Stimulated activated CD8-positive, alpha-beta memory T cell treated with anti-CD3 and anti-CD28 coated beads, Interleukin-4, amount 100 ng/mL, for 1 hour (primary cell): ENCODE results near the gene GABRA5.
"Not testable (repeated sequence)": the region's sequence is repeated elsewhere in the genome, so short reads cannot be mapped to it uniquely, and the experiment has no call there.

ENCODE experiments used
- DNase-seq, 2 donors: peaks; one replicate each; pipeline ENCODE4 v3.0.0-alpha.2; 2020; ENCODE audit warnings: low read depth in 2 of 2, low spot score in 1 of 2

Gene GABRA5

DNA sequence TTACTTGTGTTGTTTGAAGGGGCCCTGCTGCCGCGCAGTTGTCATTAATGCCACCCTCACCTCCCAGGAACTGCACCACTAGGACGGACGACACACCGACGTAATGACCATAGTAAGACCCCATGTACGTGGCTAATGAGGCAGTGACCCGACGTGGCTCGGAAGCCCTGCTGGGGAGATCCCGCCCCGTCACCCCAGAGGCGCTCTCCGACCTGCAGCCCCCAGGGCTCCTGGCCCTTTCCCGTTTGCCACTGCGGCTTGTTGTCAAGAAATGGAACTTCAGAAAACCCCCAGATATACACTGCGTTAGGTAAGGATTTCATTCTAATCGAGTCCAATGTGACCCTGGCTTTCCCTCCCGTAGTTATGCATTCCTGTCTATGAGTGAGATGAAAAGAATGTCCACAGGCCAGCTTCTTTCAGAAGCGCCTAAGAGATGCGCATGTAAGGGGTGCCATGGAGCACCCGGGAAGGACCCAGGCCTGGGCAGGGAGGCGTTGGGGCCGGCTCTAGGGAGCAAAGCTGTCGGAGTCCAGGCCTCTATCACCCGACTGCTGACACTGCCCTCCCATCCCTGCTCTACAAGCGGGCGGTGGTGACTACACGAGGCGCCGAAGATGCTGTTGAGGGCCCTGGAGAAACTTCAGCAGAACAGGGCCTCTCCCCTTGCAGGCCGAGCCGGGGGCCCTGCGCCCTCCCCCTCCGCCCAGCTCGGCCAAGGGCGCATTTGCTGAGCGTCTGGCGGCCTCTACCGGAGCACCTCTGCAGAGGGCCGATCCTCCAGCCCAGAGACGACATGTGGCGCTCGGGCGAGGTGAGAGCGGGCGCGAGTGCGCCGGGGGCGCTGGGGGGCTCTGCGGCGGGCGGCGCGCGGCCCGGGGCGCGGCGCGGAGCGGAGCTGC, at the start of gene GABRA5:
TSS of gene GABRA5 (plus strand) at position 765 of the 902 bp plus-strand sequence. CDS start 2,187 bp downstream, outside the sequence.
- DNase-seq = no peak

GRCh38 chr15:26831191-26831590, 35.7 kb upstream of the GABRA5 start:
- DNase-seq = not testable (repeated sequence)

DNA sequence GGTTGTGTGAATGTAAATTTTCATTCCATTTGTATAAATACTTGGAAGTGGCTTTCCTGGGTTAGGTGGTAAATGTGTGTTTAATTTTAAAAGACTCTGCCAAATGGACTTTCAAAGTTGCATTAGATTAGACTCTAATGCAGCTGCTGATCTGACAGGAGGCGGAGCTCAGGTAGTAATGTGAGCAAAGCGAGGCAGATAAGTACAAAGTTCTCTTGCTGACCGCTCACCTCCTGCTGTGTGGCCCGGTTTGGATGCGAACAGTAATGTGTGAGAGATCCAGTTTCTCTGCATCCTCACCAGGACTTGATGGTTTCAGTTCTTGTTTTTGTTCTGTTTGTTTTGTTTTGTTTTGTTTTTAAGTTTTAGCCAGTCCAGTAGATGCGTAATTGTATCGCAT, 34.9 kb upstream of the GABRA5 start:
- no peak for DNase-seq

DNA sequence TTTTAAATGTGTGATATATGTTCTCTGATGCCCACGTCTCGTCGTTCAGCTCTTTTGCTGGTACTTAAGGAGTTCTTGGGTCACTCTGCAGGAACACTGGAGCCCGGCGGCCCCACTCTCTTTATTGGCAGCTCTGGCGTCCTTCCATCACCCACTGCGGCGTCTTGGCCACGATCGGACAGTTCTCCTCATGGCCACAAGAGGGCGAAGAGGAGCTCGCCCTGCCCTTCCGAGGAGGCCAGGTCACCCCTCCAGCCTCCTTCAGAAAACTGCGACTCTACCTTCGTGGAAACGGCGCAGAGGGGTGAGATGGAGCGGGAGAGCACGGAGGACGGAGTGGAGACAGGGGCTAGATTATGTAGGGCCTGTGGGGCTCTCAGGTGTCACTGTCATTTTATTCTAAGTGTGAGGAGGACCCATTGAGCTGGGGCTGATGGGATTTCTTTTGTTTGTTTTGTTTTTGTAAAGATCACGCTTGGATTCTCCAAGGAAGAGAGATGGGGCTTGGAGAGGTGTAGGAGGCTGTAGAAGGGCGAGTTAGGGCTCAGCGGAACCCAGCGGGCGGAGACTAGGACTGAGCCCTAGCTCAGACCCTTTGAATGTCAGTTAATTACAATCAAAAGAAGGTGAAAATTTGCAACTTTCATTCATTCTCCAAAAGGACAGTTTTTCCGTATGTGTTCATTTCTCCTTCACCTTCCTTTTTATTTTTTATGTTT, 28.0 kb upstream of the GABRA5 start:
- no peak for DNase-seq

GRCh38 chr15:26841514-26841913, 25.3 kb upstream of the GABRA5 start:
- no peak for DNase-seq

DNA sequence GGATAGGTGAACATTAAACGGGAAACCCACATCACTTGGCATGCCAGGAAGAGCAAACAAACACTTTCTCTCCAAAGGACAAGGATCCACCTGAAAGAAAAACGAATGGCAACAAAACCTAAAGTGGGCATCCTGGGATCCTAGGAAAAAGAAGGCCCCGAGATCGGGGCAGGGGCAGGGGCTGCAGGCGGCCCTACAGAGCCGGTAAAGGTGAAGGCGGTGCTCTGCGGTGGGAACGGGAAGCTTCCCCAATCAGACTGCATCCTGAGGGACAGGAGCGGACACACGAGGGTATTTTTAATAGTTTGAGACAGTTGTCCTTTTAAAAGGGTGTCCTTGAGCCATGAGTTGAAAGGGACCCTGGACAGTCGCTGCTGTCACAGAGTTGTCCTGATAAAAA, 24.9 kb upstream of the GABRA5 start:
- DNase-seq = no peak

DNA sequence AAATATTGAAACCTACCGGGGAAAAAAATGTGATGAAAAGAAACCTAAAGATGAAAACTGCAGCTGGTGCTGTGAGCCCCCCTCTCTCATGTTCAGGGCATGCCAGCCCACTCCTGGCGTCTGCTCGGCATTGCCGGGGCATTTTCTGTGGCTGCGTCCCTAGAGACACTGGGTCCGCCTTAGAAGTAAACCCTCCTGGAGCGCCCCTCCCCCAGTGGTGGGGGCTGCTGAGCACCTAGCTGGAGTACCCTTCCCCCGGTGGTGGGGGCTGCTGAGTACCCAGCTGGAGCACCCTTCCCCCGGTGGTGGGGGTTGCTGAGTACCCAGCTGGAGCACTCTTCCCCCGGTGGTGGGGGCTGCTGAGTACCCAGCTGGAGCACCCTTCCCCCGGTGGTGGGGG, 24.5 kb upstream of the GABRA5 start:
- no peak for DNase-seq

GRCh38 chr15:26844901-26845300, 22.0 kb upstream of the GABRA5 start:
- no peak for DNase-seq

- no peak for DNase-seq
These were observed 18.4 kb upstream of the GABRA5 start for GRCh38 chr15:26848498-26848897.

- DNase-seq = no peak
These were observed 16.7 kb upstream of the GABRA5 start for GRCh38 chr15:26850161-26850560.

- no peak for DNase-seq
These were observed 13.9 kb upstream of the GABRA5 start for GRCh38 chr15:26852980-26853379.

GRCh38 chr15:26854435-26854834, 12.4 kb upstream of the GABRA5 start:
- DNase-seq = no peak

GRCh38 chr15:26864664-26865191, 2.1 kb upstream of the GABRA5 start:
- no peak for DNase-seq

- no peak for DNase-seq
These were observed 542 bp downstream of the GABRA5 start for GRCh38 chr15:26867200-26868007.

DNA sequence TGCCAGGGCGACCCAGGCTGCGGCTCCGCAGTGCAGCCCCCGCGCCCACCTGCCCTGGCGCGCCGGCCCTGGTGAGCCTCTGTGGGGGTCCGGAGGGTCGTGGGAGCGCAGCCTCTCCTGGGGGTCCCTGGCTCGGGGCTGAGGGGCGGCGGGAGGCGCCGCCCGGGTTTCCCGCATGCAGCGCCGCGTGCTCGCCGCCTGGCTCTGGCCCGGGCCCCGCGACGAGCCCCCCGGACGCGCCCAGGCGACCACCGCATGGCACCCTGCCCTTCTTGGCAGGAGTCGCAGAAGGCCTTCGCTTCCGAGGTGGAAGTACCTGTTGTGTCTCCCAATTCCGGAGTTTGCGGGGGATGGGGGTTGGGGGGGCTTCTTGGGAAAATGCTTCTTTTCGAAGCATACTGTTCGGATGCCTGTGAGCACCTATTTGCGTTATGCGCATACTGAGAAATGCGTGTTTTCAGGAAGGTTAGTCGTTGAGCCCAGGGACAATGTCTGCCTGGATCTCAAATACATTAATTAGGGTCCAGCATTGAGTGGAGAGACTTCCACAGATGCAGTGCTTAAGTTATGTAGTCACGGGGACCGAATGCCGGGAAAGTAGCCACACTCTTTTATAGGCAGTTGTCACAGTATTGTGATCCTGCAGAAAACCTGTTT, 1.3 kb downstream of the GABRA5 start:
- DNase-seq = no peak

- no peak for DNase-seq
These were observed 2.8 kb downstream of the GABRA5 start for GRCh38 chr15:26869628-26870027.

DNA sequence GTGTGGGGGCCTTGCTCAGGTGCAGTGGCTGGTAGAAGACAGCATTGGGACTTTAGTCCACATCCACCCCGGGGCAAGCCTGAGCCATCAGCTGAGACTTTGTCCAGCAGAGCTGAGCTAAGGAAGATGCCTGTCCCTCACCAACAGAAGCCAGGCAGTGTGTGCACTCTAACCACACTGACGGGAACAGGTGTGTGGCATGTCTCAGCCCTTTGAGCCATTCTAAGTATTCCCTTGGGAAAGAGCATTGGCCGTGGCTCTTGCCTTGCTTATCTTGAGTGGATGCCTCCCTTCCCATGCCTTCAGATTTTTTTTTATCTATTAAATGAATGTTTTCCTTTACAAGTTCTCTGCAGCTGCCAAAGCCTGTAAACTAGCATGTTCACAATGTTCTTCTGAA, 3.5 kb downstream of the GABRA5 start:
- DNase-seq = no peak

DNA sequence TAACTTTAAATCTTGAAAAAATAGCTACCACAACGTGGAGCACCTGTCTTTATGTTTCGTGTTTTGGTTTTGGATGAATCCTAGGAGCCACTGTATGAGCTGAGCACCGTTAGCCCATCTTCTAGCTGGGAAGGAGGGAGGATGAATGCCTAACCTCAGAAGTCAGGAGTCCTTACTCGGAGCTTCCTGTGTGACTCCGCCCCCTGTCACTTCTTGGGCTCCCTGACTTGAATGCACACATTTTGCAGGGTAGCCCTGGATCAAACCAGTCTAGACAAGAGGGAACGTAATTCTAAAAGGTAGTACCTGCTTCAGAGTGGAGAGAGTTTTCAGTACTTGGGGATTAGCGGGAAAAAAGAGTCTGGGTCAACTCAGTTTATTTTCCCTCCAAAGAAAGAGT, 5.3 kb downstream of the GABRA5 start:
- DNase-seq = no peak

- DNase-seq = no peak
These were observed 7.0 kb downstream of the GABRA5 start for GRCh38 chr15:26873846-26874245.

DNA sequence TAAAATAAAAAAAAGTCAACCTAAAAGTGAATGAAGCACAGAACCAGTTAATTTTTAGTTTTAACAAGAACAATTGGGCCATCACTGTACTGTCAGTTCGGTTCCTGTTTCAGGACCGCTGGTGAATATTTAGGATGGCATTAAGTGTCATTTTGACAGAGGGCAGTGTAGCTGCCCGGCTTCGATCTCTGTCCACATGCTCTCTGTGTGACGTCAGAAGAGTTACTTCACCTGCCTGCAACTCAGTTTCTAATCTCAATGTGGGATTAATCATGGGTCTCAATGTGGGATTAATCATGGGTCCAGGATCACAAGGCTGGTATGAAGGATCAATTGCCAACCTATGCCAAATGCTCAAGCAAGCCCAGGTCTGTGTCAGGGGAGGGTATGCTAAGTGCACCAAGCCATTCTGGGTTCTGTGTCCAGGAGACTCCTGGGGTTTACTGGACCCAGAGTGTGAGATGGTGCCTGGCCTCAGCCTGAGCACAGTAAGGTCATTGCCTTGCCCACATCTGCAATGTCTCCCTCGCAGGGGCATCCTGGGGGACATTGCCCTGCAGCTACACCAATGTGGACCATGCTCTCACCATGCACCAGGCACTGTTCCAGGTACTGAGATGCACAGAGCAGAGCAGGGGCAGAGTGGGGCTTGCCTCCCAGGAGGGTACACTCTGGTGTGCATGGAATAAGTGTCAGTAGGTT, 8.1 kb downstream of the GABRA5 start:
- DNase-seq = no peak
